Mesendoderm (in vitro differentiated cells): ENCODE results near the gene NASP.

Experiments used
- DNase-seq: peaks from one replicate; pipeline ENCODE4 v3.0.0; 2013
- H2AK5ac ChIP-seq: 2 replicates; pipeline ENCODE4 v1.6.1; 2013; ENCODE audit warnings: low read length, inconsistent platforms
- H2BK120ac ChIP-seq: 2 replicates; pipeline ENCODE4 v1.6.1; 2013; ENCODE audit warnings: low read depth, mild to moderate bottlenecking, low read length, moderate library complexity, mixed read lengths
- H2BK15ac ChIP-seq: replicated peaks from 2 replicates; pipeline ENCODE4 v1.6.1; 2013; ENCODE audit warnings: low read depth, mild to moderate bottlenecking, moderate library complexity
- H2BK5ac ChIP-seq: 2 replicates; pipeline ENCODE4 v1.6.1; 2013; ENCODE audit warnings: low read length, inconsistent platforms
- H3K18ac ChIP-seq: 2 replicates; pipeline ENCODE4 v1.6.1; 2013; ENCODE audit warnings: mild to moderate bottlenecking, low read length, mixed read lengths
- H3K23ac ChIP-seq: one replicate; pipeline ENCODE4 v1.6.1; 2013; ENCODE audit warnings: low read length
- H3K27ac ChIP-seq: 2 replicates; pipeline ENCODE4 v1.5.1; 2013; ENCODE audit warnings: low read depth, mild to moderate bottlenecking, inconsistent platforms, low read length, moderate library complexity
- H3K27me3 ChIP-seq: 2 replicates; pipeline ENCODE4 v1.6.1; 2013; ENCODE audit warnings: low read length, control low read depth, mild to moderate bottlenecking, inconsistent platforms; ENCODE audit not compliant: insufficient read depth, poor library complexity
- H3K36me3 ChIP-seq: 2 replicates; pipeline ENCODE4 v1.6.1; 2013; ENCODE audit warnings: low read length, inconsistent platforms; ENCODE audit not compliant: control insufficient read depth, insufficient read depth
- H3K4ac ChIP-seq: one replicate; pipeline ENCODE4 v1.6.1; 2013; ENCODE audit warnings: low read depth, mild to moderate bottlenecking, low read length, moderate library complexity
- H3K4me1 ChIP-seq: 2 replicates; pipeline ENCODE4 v1.6.1; 2013; ENCODE audit warnings: low read depth, low read length, inconsistent platforms; ENCODE audit not compliant: control insufficient read depth
- H3K4me2 ChIP-seq: 2 replicates; pipeline ENCODE4 v1.6.1; 2013; ENCODE audit warnings: low read length
- H3K4me3 ChIP-seq: 2 replicates; pipeline ENCODE4 v1.5.1; 2013; ENCODE audit warnings: mild to moderate bottlenecking, low read length
- H3K56ac ChIP-seq: one replicate; pipeline ENCODE4 v1.6.1; 2013; ENCODE audit warnings: low read length
- H3K79me1 ChIP-seq: 2 replicates; pipeline ENCODE4 v1.6.1; 2013; ENCODE audit warnings: low read length, inconsistent platforms
- H3K79me2 ChIP-seq: 2 replicates; pipeline ENCODE4 v1.6.1; 2013; ENCODE audit warnings: mild to moderate bottlenecking, low read length; ENCODE audit not compliant: control insufficient read depth, insufficient read depth
- H3K9ac ChIP-seq: 2 replicates; pipeline ENCODE4 v1.6.1; 2013; ENCODE audit warnings: low read length, inconsistent platforms
- H4K5ac ChIP-seq: one replicate; pipeline ENCODE4 v1.6.1; 2013; ENCODE audit warnings: low read length
- H4K8ac ChIP-seq: one replicate; pipeline ENCODE4 v1.6.1; 2013; ENCODE audit warnings: low read depth, mild to moderate bottlenecking, control low read depth, low read length, moderate library complexity
- WGBS: extraction: QIAGEN DNeasy Blood & Tissue Kit; methylation state at CpG from one replicate; pipeline ENCODE4 v1.1.7; 2013; ENCODE audit warnings: low lambda C conversion rate, missing lambda C conversion rate; ENCODE audit not compliant: insufficient coverage; ENCODE audit errors: extremely low coverage; 5-methylcytosine and 5-hydroxymethylcytosine counted together

NASP gene

GRCh38 chr1:45658171-45658570, 74.3 kb downstream of the NASP start:
- no peak overlapping the region for H2BK5ac ChIP-seq
- no peak overlapping the region for H3K23ac ChIP-seq
- H3K9ac ChIP-seq: no peak overlapping the region
- no peak overlapping the region for H3K4ac ChIP-seq
- WGBS: no CpG with 5 or more reads among the region's 2 CpGs
- H3K18ac ChIP-seq: no peak overlapping the region
- peaks cover 6% of the 10 kb centered on the region for H3K36me3 ChIP-seq
- peaks cover 5% of the 10 kb centered on the region for H3K79me1 ChIP-seq
- no peak overlapping the region for H2BK15ac ChIP-seq
- H4K5ac ChIP-seq: no peak overlapping the region
- H2BK120ac ChIP-seq: no peak overlapping the region
- no peak overlapping the region for H3K56ac ChIP-seq
- H3K27ac ChIP-seq: no peak overlapping the region
- no peak overlapping the region for H3K4me3 ChIP-seq
- H3K4me1 ChIP-seq: no peaks in the 10 kb centered on the region
- H3K4me2 ChIP-seq: no peak overlapping the region
- no peak overlapping the region for H2AK5ac ChIP-seq
- no peaks in the 10 kb centered on the region for H3K27me3 ChIP-seq
- peaks cover 13% of the 10 kb centered on the region for H3K79me2 ChIP-seq
- no peak overlapping the region for H4K8ac ChIP-seq
- no peak for DNase-seq

GRCh38 chr1:45659222-45659621, 75.4 kb downstream of the NASP start:
- H3K27me3 ChIP-seq: no peaks in the 10 kb centered on the region
- no peak overlapping the region for H3K27ac ChIP-seq
- H4K5ac ChIP-seq: no peak overlapping the region
- no peak for DNase-seq
- H2BK120ac ChIP-seq: no peak overlapping the region
- H3K9ac ChIP-seq: no peak overlapping the region
- H2AK5ac ChIP-seq: no peak overlapping the region
- peaks cover 20% of the 10 kb centered on the region for H3K79me2 ChIP-seq
- H4K8ac ChIP-seq: no peak overlapping the region
- H3K36me3 ChIP-seq: peaks cover 6% of the 10 kb centered on the region
- peaks cover 8% of the 10 kb centered on the region for H3K79me1 ChIP-seq
- no peak overlapping the region for H3K4ac ChIP-seq
- H3K4me1 ChIP-seq: no peaks in the 10 kb centered on the region
- H2BK5ac ChIP-seq: no peak overlapping the region
- no peak overlapping the region for H3K56ac ChIP-seq
- H3K4me2 ChIP-seq: no peak overlapping the region
- WGBS: no CpG with 5 or more reads among the region's 2 CpGs
- H3K23ac ChIP-seq: no peak overlapping the region
- no peak overlapping the region for H3K4me3 ChIP-seq
- H2BK15ac ChIP-seq: no peak overlapping the region
- no peak overlapping the region for H3K18ac ChIP-seq

GRCh38 chr1:45660336-45660735, 76.5 kb downstream of the NASP start:
- Histone ChIP-seq H3K27me3 (no peaks in the 10 kb centered on the region), H2BK5ac (no peak overlapping the region), H4K5ac (no peak overlapping the region), H2BK120ac (no peak overlapping the region), H3K56ac (no peak overlapping the region), H3K18ac (no peak overlapping the region), H3K9ac (no peak overlapping the region), H2BK15ac (no peak overlapping the region), H3K4me3 (no peak overlapping the region), H3K79me2 (peaks cover 31% of the 10 kb centered on the region), H3K4me2 (no peak overlapping the region), H4K8ac (no peak overlapping the region), H2AK5ac (no peak overlapping the region), H3K23ac (no peak overlapping the region), H3K4ac (no peak overlapping the region), H3K4me1 (no peaks in the 10 kb centered on the region), H3K79me1 (peaks cover 6% of the 10 kb centered on the region), H3K36me3 (peaks cover 3% of the 10 kb centered on the region), H3K27ac (no peak overlapping the region)
- no CpG with 5 or more reads among the region's 2 CpGs for WGBS
- no peak for DNase-seq

- H3K23ac ChIP-seq: no peak overlapping the region
- no peaks in the 10 kb centered on the region for H3K4me1 ChIP-seq
- H3K4me2 ChIP-seq: no peak overlapping the region
- H3K4me3 ChIP-seq: no peak overlapping the region
- no peak overlapping the region for H3K4ac ChIP-seq
- H2BK15ac ChIP-seq: no peak overlapping the region
- H3K79me1 ChIP-seq: peaks cover 6% of the 10 kb centered on the region
- no peaks in the 10 kb centered on the region for H3K27me3 ChIP-seq
- H4K5ac ChIP-seq: no peak overlapping the region
- peaks cover 73% of the 10 kb centered on the region for H3K79me2 ChIP-seq
- H3K18ac ChIP-seq: no peak overlapping the region
- H3K36me3 ChIP-seq: no peaks in the 10 kb centered on the region
- no peak overlapping the region for H4K8ac ChIP-seq
- WGBS: no CpG with 5 or more reads among the region's 2 CpGs
- H3K56ac ChIP-seq: no peak overlapping the region
- no peak overlapping the region for H2BK5ac ChIP-seq
- H2BK120ac ChIP-seq: no peak overlapping the region
- no peak overlapping the region for H3K9ac ChIP-seq
- H3K27ac ChIP-seq: no peak overlapping the region
- no peak overlapping the region for H2AK5ac ChIP-seq
- DNase-seq: no peak
Measured at GRCh38 chr1:45666836-45667235, 83.0 kb downstream of the NASP start.

GRCh38 chr1:45667321-45668111, 83.7 kb downstream of the NASP start:
- Histone ChIP-seq H3K4me1 (no peaks in the 10 kb centered on the region), H4K5ac (no peak overlapping the region), H2AK5ac (no peak overlapping the region), H3K18ac (no peak overlapping the region), H3K4ac (no peak overlapping the region), H3K79me1 (peaks cover 4% of the 10 kb centered on the region), H3K27me3 (no peaks in the 10 kb centered on the region), H3K27ac (no peak overlapping the region), H3K79me2 (peaks cover 75% of the 10 kb centered on the region), H2BK120ac (no peak overlapping the region), H3K36me3 (no peaks in the 10 kb centered on the region), H2BK15ac (no peak overlapping the region), H3K9ac (no peak overlapping the region), H4K8ac (no peak overlapping the region), H2BK5ac (no peak overlapping the region), H3K23ac (no peak overlapping the region), H3K4me3 (no peak overlapping the region), H3K4me2 (no peak overlapping the region), H3K56ac (no peak overlapping the region)
- DNase-seq: no peak
- WGBS: 100% methylated on average over 3 of the region's 8 CpGs
